B cell (primary cell): ENCODE measurements around the gene SPINT3. TPM values are rescaled to one million over a fixed set of nuclear protein-coding genes. Genes with fewer than 3 reads are reported as not detected.

Source experiments
- ATAC-seq: fragments of 200-7000 bp; cut with Tn5 transposase; one replicate; pipeline ENCODE4 v1.10.0; 2021; ENCODE audit warnings: low read depth, mild to moderate bottlenecking, moderate number of reproducible peaks, moderate library complexity
- CTCF ChIA-PET: fragments of 350-600 bp; sonication (Branson Sonifier 250); formaldehyde crosslinking; loops from one replicate; lab custom pipeline; 2021; ENCODE audit warnings: antibody characterized with exemption, inconsistent platforms; lab: Charles Lee
- POLR2A ChIA-PET: fragments of 350-600 bp; sonication (Branson Sonifier 250); formaldehyde crosslinking; loops from one replicate; lab custom pipeline; 2021; ENCODE audit warnings: antibody characterized with exemption; lab: Charles Lee
- DNase-seq: peaks from one replicate; pipeline ENCODE4 v3.0.0; 2013
- H2AFZ ChIP-seq: 2 replicates; pipeline ENCODE4 v1.6.1; 2012; ENCODE audit warnings: mild to moderate bottlenecking, low read depth, low read length; ENCODE audit not compliant: insufficient read depth, poor library complexity, severe bottlenecking
- H3K27ac ChIP-seq, 2 donors: 1 replicate in 1 of 2; 2 replicates in 1 of 2; pipeline ENCODE4 v1.5.1; 2012 to 2013; ENCODE audit warnings: low read length in 2 of 2, mild to moderate bottlenecking in 2 of 2, moderate library complexity in 1 of 2
- H3K27me3 ChIP-seq, 4 experiments: fragments of 200-600 bp in 1 of 4; sonication (generic) in 1 of 4; replicated peaks in 1 of 4; 1 replicate in 2 of 4; 2 replicates in 2 of 4; pipeline versions ENCODE4 v1.6.1 to v1.7.0; 2013 to 2016; ENCODE audit warnings: low read length in 3 of 4, mild to moderate bottlenecking in 2 of 4, mixed read lengths in 1 of 4, moderate library complexity in 1 of 4; ENCODE audit not compliant: insufficient read depth in 4 of 4, control insufficient read depth in 3 of 4; ENCODE audit errors: control extremely low read depth in 1 of 4
- H3K36me3 ChIP-seq, 2 experiments: replicated peaks in 1 of 2; 1 replicate in 1 of 2; 2 replicates in 1 of 2; pipeline versions ENCODE4 v1.6.1 to v1.7.1; 2013; ENCODE audit warnings: low read length in 1 of 2; ENCODE audit not compliant: insufficient read depth in 2 of 2, control insufficient read depth in 1 of 2; ENCODE audit errors: control extremely low read depth in 1 of 2, extremely low read depth in 1 of 2
- H3K4me1 ChIP-seq, 2 donors: fragments of 200-600 bp in 1 of 2; sonication (generic) in 1 of 2; 1 replicate in 1 of 2; 2 replicates in 1 of 2; pipeline versions ENCODE4 v1.5.1 to v1.6.1; 2013 to 2017; ENCODE audit warnings: low read length in 2 of 2; ENCODE audit not compliant: control insufficient read depth in 2 of 2, insufficient read depth in 2 of 2
- H3K4me2 ChIP-seq: replicated peaks from 2 replicates; pipeline ENCODE3; 2012; ENCODE audit warnings: mild to moderate bottlenecking, low read depth, low read length; ENCODE audit not compliant: poor library complexity, severe bottlenecking
- H3K4me3 ChIP-seq, 5 experiments: fragments of 200-600 bp in 1 of 5; sonication (generic) in 1 of 5; 1 replicate in 3 of 5; 2 replicates in 2 of 5; pipeline versions ENCODE4 v1.5.1 to v1.7.0; 2011 to 2016; ENCODE audit warnings: low read length in 4 of 5, mild to moderate bottlenecking in 4 of 5, low read depth in 2 of 5, control low read depth in 1 of 5, moderate library complexity in 1 of 5; ENCODE audit not compliant: insufficient read depth in 1 of 5; ENCODE audit errors: control extremely low read depth in 1 of 5, extremely low read depth in 1 of 5
- H3K79me2 ChIP-seq: fragments of 200-600 bp; sonication (generic); one replicate; pipeline ENCODE4 v1.6.0; 2016; ENCODE audit warnings: low read length; ENCODE audit not compliant: control insufficient read depth, insufficient read depth
- H3K9ac ChIP-seq: fragments of 200-600 bp; sonication (generic); 2 replicates; pipeline ENCODE4 v1.6.1; 2017; ENCODE audit warnings: mild to moderate bottlenecking, low read length, moderate library complexity
- H3K9me3 ChIP-seq, 3 donors: one replicate each; pipeline versions ENCODE4 v1.6.1 to v1.7.1; 2013; ENCODE audit warnings: low read length in 2 of 3; ENCODE audit not compliant: control insufficient read depth in 2 of 3, insufficient read depth in 1 of 3; ENCODE audit errors: control extremely low read depth in 1 of 3
- H4K20me1 ChIP-seq: 2 replicates; pipeline ENCODE4 v1.6.0; 2012; ENCODE audit warnings: mild to moderate bottlenecking, low read length; ENCODE audit not compliant: insufficient read depth, control insufficient read depth, poor library complexity, severe bottlenecking
- H3K27ac Mint-ChIP-seq: one replicate; pipeline ENCODE4 v1.8.0; 2021; ENCODE audit warnings: mixed read lengths
- H3K27me3 Mint-ChIP-seq: one replicate; pipeline ENCODE4 v1.8.0; 2021; ENCODE audit warnings: mixed read lengths
- H3K4me1 Mint-ChIP-seq: one replicate; pipeline ENCODE4 v1.8.0; 2021; ENCODE audit warnings: mixed read lengths
- H3K4me3 Mint-ChIP-seq: one replicate; pipeline ENCODE4 v1.8.0; 2021; ENCODE audit warnings: mixed read lengths
- H3K9me3 Mint-ChIP-seq: one replicate; pipeline ENCODE4 v1.8.0; 2022; ENCODE audit warnings: mixed read lengths; ENCODE audit not compliant: insufficient read depth
- EZH2 ChIP-seq: IDR thresholded peaks from 2 replicates; pipeline ENCODE4 v1.6.1; 2012; ENCODE audit warnings: borderline replicate concordance, low read depth, mild to moderate bottlenecking, moderate library complexity, low read length; ENCODE audit not compliant: insufficient read depth, poor library complexity, severe bottlenecking
- WGBS: methylation state at CpG from one replicate; pipeline ENCODE4 v1.1.5; 2013; ENCODE audit warnings: missing lambda C conversion rate; ENCODE audit not compliant: insufficient coverage; 5-methylcytosine and 5-hydroxymethylcytosine counted together
- intact Hi-C: fragments of 100-400 bp; cut with micrococcal nuclease; formaldehyde crosslinking; loops from one replicate; pipeline ENCODE4 v1.10.0; 2022
- polyA plus RNA-seq: library from polyadenylated mRNA; depleted of rRNA; stranded (reverse); fragments of >200 nt; gene quantifications from 2 replicates; pipeline ENCODE4 v1.2.3, GENCODE V29; 2012
- total RNA-seq, 2 donors: library from RNA; stranded (reverse); fragments of 120-200 nt in 1 of 2; gene quantifications; 1 replicate in 1 of 2; 2 replicates in 1 of 2; pipeline versions ENCODE4 v1.2.3 to v1.2.4, GENCODE V29; 2013 to 2022
- TF ChIP-seq, protein P1 (sequence below): fragments of 200-600 bp; IDR thresholded peaks from one replicate; pipeline ENCODE4 v1.8.0; 2022; ENCODE audit warnings: antibody characterized with exemption, mild to moderate bottlenecking

SPINT3 gene
- total and polyA plus RNA-seq, 2 donors (not counting 1 experiment from before 2014, with no cell fraction given): not detected

DNA sequence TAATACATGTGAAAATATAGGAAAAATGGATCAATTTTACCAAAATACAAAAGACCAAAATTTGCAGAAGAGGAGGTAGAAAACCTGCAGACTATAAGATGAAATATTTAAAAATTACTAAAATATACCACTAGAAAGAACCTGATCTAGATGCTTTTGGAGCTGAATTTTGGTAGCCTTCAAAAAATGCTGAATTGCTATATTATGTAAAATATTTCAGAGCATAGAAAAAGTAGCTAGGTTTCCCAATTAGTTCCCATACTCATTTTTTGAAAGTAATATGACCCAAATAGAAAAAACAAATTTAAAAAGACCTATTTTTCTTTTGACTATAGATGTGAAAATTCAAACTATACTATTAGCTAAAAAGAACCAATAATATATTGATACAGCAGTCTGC is 35.3 kb upstream of the SPINT3 start:
- Histone ChIP-seq H3K27ac (no peak overlapping the region), H3K4me2 (no peak overlapping the region), H2AFZ (no peak overlapping the region), H3K9me3 (peaks cover 0 to 3% (median 1%) of the 10 kb centered on the region in 3 donors), H3K9ac (no peak overlapping the region), H3K4me1 (no peaks in the 10 kb centered on the region), H4K20me1 (no peaks in the 10 kb centered on the region), H3K36me3 (no peaks in the 10 kb centered on the region), H3K4me3 (no peak overlapping the region), H3K27me3 (peaks cover 0 to 5% (median 4%) of the 10 kb centered on the region in 4 experiments), H3K79me2 (no peaks in the 10 kb centered on the region)
- intact Hi-C loops: no loop called here
- ATAC-seq: no peak
- H3K9me3 Mint-ChIP-seq: peaks cover 9% of the 10 kb centered on the region
- H3K4me3 Mint-ChIP-seq: no peak overlapping the region
- no peak overlapping the region for H3K27ac Mint-ChIP-seq
- H3K4me1 Mint-ChIP-seq: no peaks in the 10 kb centered on the region
- peaks cover 47% of the 10 kb centered on the region for H3K27me3 Mint-ChIP-seq
- DNase-seq: no peak
- TF ChIP-seq EZH2: no peak
- TF ChIP-seq, protein P1, sequence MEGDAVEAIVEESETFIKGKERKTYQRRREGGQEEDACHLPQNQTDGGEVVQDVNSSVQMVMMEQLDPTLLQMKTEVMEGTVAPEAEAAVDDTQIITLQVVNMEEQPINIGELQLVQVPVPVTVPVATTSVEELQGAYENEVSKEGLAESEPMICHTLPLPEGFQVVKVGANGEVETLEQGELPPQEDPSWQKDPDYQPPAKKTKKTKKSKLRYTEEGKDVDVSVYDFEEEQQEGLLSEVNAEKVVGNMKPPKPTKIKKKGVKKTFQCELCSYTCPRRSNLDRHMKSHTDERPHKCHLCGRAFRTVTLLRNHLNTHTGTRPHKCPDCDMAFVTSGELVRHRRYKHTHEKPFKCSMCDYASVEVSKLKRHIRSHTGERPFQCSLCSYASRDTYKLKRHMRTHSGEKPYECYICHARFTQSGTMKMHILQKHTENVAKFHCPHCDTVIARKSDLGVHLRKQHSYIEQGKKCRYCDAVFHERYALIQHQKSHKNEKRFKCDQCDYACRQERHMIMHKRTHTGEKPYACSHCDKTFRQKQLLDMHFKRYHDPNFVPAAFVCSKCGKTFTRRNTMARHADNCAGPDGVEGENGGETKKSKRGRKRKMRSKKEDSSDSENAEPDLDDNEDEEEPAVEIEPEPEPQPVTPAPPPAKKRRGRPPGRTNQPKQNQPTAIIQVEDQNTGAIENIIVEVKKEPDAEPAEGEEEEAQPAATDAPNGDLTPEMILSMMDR: no peak
- ChIA-PET POLR2A (no interaction called here), CTCF (interaction anchor here (0.6 kb wide), 1 partner anchor 1550 kb away, joined by 3 read pairs; no protein-coding TSS in a partner anchor)

- Histone ChIP-seq H3K36me3 (no peaks in the 10 kb centered on the region), H3K4me1 (no peaks in the 10 kb centered on the region), H3K9me3 (peaks cover 0 to 3% (median 1%) of the 10 kb centered on the region in 3 donors), H4K20me1 (no peaks in the 10 kb centered on the region), H3K9ac (no peak overlapping the region), H3K4me2 (no peak overlapping the region), H3K27ac (no peak overlapping the region), H3K27me3 (peaks cover 0 to 7% (median 4%) of the 10 kb centered on the region in 4 experiments), H2AFZ (no peak overlapping the region), H3K79me2 (no peaks in the 10 kb centered on the region), H3K4me3 (no peak overlapping the region)
- intact Hi-C loops: no loop called here
- H3K4me3 Mint-ChIP-seq: no peak overlapping the region
- peaks cover 9% of the 10 kb centered on the region for H3K9me3 Mint-ChIP-seq
- no peak overlapping the region for H3K27ac Mint-ChIP-seq
- ATAC-seq (no peak), DNase-seq (no peak)
- no peak for TF ChIP-seq EZH2
- TF ChIP-seq, protein P1: no peak
- POLR2A ChIA-PET: no interaction called here
- peaks cover 60% of the 10 kb centered on the region for H3K27me3 Mint-ChIP-seq
- CTCF ChIA-PET: no interaction called here
- 92% methylated on average over 3 of the region's 7 CpGs for WGBS
- no peaks in the 10 kb centered on the region for H3K4me1 Mint-ChIP-seq
These were observed 33.0 kb upstream of the SPINT3 start for GRCh38 chr20:45548410-45548809.
